ENCODE data around the gene TUFT1. TPM values are rescaled to one million over a fixed set of nuclear protein-coding genes. Genes with fewer than 3 reads are reported as not detected.
"Not testable (repeated sequence)": the region's sequence is repeated elsewhere in the genome, so short reads cannot be mapped to it uniquely, and the experiment has no call there.

Gene TUFT1
- total RNA-seq, 1 donor from 2014 or later: 1.6 TPM

GRCh38 chr1:151574575-151575529 lies 34.7 kb downstream of the TUFT1 start:
- intact Hi-C loops (cut with micrococcal nuclease): no loop called here

- intact Hi-C loops (cut with micrococcal nuclease): no loop called here
These were observed 37.1 kb downstream of the TUFT1 start for GRCh38 chr1:151577173-151577572.

DNA sequence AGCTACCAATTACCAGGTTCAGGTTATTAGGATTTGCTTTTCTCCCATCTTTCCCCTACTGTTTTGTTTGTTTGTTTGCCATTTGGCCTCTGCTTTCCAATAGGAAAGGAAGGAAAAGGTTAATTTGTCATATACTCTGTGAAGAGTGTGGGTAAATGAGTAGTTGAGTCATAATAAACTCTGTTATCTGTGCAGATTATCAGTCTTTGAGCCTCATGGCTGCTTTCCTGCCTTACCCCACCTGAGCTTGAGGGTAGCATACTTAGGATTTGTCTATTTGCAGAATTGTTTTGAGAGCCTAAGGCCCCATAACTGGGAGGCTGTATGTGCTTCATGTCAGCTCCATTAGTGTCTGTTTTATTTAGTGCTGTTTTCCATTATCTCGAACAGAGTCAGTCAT lies 38.8 kb downstream of the TUFT1 start:
- intact Hi-C loops (cut with micrococcal nuclease): no loop called here

DNA sequence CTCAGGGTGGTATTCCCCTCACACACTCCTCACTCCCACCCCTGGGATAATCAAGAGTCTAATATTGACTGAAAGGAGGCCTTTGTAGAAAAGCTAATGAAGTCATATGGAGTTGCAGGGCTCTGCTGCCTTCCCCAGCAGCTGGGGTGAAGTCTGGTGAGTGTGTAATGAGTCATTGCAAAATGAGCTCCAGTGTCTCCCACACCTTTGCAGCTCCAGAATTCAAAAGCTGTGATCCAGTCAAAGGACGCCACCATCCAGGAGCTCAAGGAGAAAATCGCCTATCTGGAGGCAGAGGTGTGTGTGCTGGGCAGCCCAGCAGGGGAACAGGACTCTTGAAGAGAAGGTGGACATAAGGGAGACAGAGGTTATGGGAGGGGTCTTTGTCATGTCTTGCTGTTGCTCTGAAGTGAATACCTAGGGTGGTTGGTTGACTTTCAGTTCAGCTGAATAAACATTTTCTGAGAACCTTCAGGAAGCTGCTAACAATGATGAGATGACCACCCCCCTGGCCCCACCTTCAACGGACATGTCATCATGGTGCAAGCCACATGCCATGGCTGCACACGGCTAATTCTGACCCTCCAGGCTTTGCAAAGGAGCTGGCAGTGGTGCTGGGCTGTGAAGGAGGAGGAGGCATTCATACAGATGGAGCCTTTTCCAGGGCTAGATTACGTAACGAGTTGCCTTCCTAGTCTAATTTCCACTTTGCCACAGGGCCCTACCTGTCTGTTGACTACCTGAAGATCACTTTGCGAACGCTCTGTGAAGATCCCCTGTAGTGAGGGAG lies 39.5 kb downstream of the TUFT1 start:
- intact Hi-C loops (cut with micrococcal nuclease): no loop called here

DNA sequence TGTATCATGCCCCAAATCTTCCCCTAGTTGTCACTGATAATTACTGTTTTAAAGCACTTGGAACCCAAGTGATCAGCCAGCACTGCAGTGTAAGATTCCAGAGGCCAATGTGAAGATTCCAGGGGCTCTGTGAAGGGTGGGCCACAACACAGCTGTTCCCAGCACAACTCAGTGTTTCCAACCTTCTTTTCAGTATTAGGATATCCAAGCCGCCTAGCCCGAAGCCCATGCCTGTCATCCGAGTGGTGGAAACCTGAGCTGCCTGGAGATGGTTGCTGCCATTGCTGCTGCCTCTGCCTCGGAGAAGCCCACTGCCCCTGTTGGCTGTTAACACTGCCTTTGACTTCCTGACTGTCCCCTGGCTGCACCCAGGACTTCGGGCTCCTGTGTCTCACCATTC lies 41.3 kb downstream of the TUFT1 start:
- intact Hi-C loops (cut with micrococcal nuclease): no loop called here

DNA sequence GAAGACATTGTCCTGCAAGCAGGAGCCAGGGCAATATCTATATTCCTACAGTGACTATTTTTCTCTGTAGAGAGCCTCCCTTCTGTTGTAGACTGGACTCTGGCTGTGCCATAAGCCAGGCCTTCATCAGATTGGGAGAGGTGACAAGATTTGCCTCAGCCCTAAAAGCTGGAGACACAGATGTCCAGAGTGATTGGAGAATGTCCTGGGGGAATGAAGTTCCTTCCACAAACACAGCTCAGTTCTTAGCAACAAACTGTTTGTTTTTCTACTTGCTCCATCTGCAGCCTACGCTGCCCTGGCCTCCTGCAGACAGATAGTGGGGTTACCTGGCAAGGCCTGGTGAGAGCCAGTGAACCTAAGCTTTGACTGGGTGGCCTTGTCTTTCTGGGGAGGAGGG lies 41.8 kb downstream of the TUFT1 start:
- intact Hi-C loops (cut with micrococcal nuclease): no loop called here

DNA sequence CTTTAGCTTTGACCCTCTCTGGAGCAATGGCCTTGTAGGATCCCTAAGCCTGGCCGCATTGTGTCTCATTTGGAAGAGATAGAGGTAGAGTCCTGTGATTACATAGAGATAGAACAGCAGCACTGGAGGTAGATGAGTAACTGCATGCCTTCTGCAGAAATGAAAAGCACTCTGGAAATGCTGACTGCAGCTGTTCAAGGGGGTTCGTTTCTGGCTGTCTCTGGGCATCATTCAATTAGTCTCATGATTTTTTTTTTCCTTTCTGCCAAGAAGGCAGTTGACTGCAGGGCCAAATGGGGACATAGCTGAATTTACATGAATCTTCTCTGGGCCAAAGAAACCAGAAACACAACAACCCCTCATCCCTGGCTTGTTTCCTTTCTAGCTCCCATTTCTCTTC lies 43.7 kb downstream of the TUFT1 start:
- intact Hi-C loops (cut with micrococcal nuclease): no loop called here

DNA sequence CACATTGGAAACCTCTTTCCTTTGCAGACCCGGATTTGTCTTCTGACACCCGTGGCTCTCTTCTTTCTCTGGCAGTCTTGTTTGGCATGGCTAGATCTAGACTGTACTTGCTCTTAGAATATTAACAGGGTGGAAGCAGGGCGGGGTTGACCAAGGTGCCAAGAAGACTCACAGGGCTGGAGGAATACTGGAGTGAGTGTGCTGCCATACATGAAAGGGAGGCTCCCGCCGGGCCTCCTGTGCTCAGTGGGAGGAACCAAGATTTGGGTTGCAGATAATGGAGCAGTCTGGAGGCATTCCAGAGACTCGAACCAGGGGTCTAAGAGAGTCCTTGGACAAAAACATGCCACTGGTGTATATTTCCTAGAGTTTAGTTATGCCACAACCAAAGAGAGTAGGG lies 44.2 kb downstream of the TUFT1 start:
- intact Hi-C loops (cut with micrococcal nuclease): no loop called here

GRCh38 chr1:151584780-151585179 lies 44.7 kb downstream of the TUFT1 start:
- intact Hi-C loops (cut with micrococcal nuclease): no loop called here

DNA sequence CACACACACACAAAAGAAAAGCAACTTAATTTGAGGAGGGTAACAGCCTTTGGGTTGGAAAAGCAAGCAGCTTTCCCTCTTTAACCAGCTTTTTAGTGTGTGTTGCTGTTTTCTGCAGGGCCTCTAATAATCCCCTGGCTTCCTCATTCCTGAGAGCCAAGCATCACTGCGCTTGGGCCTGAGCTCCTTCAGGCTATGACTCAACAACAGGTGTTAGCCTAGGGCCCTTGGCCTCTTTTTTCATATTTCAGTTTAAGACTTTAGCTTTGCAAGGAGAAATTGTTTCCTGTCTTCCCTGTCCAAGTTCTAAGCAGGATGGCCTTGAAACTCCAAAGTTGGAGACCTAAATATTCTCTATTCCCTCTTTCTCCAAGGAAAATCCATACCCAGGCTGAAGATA lies 45.5 kb downstream of the TUFT1 start:
- intact Hi-C loops (cut with micrococcal nuclease): no loop called here

DNA sequence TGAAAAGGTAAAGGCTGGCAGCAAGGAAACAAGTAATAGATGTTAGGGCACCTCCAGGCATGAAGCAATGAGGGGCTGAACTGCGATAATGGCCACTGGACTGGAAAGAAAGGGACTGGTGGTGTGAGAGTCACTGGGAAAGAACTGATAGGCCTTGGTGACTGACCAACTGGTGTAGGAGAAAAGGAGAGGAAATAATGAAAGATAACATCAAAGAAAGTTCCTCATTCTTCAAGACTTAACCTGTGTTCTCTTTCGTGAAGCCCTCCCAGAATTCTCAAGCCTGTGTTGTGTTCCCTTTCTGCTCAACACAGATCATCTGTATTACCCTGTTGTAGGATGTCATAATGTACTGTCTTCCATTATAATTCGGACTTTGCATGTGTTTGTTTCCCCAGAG lies 50.9 kb downstream of the TUFT1 start:
- intact Hi-C loops (cut with micrococcal nuclease): loop anchor here (5.0 kb wide), 2 partner anchors 131 to 149 kb away; partner anchors contain the start of gene RIIAD1

DNA sequence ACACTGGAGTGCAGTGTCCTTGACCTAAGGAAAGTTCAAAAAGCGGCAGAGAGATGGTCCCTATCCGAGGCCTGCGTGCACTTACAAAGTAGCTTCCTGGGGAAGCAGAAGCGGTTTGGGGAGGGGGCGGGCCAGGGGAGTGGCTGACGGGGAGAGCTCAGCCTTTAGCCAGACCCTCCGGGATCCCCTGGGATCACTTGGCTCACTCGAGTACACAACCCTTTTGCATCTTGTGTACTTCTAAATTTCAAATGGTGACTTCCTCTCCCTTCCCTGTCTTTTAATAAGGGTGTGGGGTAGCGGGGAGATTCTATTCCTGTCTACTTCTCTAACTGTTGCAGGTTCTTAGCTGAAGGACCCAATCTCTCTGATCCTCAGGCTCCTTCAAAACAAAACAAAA lies 53.6 kb downstream of the TUFT1 start:
- intact Hi-C loops (cut with micrococcal nuclease): loop anchor here (1.0 to 5.0 kb wide), 4 partner anchors 129 to 243 kb away; partner anchors contain the start of gene RIIAD1

DNA sequence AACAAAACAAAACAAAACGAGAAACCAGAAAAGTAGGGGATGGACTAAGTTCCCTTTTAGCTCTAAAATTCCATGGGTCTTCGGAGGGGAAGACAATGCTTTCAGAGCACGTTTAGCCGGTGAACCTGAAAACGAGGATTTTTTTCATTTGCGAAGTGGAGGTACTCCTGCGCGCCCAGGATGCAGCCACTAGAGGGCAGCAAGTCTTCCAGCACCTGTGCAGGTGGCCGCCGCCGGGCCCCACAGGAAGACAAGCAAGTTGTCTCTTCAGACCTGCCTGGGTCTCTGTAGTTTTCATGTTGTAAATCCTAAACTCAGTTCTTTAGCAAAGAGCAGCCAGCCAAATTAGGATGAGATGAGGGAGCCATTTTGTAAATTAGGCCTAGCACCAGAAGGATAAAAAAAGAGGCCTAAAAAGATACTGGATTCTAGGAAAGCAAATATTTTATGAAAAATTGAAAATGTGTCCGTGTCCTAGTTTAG lies 54.1 kb downstream of the TUFT1 start:
- intact Hi-C loops (cut with micrococcal nuclease): loop anchor here (1.0 to 5.0 kb wide), 4 partner anchors 128 to 242 kb away; partner anchors contain the start of gene RIIAD1

DNA sequence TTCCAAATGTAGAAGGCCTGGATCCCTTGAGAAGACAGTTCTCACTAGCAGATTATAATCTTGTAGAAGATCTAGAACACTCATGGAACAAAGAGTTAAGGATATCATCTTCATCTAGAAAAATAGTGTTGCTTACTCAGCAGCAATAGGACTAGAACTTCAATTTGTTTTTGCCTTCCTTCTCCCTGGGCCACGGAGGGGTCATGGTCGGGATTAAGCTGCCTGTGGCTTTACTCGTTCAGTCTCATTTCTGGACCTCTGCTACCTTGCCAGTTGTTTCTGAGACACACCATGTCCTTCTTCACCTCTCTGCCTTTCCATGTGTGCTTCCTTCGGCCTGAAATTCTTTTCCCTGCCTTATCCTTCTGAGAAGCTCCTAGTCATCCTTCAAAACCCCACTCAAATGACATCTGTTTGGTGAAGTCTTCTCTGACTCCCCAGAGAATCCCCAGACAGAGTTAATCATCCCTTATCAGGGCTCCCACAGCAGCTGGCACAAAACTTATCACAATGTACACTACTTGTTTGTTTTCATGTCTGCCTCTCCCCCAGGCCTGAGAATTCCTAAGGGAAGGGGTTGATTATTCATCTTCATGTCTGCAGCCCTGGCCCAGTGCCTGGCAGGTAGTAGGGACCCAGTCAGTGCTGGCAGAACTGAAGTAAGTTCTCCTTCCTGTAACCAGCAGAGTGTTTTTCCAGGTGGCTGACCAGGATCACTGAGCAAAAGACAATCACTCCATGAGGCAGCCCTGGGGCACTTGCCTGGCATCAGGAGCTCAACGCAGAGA lies 56.3 kb downstream of the TUFT1 start:
- intact Hi-C loops (cut with micrococcal nuclease): no loop called here

GRCh38 chr1:151602550-151602949 lies 62.4 kb downstream of the TUFT1 start:
- intact Hi-C loops (cut with micrococcal nuclease): not testable (repeated sequence)

DNA sequence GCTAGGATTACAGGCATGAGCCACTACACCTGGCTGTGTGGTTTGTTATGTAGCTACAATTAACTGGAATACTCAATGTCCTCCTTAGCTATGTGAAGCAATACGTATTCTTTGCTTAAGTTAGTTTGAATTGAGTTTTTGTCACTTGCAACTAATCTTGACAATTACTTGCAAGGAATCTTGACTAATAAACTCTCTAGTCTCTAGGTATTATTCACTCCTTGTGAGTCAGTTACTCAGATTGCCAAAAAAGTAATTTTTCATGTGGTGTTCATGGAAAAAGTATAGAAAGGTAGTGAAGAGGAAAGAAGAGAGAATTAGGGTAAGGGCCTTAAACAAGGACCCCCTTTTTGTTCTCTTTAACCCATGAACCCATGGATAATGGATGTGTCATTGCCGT lies 64.2 kb downstream of the TUFT1 start:
- intact Hi-C loops (cut with micrococcal nuclease): no loop called here

DNA sequence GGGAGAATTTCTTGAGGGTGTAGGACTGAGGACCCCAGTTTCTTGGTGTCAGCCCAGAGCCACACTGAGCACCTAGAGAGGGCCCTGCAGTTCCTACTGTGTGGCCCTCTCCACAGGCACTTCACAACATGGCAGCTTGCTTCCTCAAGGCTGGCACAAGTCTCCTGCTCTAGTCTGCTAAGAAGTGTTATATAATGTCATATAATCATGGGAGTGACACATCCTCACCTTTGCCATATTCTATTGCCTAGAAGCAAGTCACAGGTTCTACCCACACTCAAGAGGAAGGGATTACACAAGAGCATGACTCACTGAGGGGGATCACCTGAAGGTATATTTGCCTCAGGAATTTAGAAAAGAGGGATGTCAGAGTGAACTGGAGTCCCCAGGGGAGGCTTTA lies 66.3 kb downstream of the TUFT1 start:
- intact Hi-C loops (cut with micrococcal nuclease): no loop called here

DNA sequence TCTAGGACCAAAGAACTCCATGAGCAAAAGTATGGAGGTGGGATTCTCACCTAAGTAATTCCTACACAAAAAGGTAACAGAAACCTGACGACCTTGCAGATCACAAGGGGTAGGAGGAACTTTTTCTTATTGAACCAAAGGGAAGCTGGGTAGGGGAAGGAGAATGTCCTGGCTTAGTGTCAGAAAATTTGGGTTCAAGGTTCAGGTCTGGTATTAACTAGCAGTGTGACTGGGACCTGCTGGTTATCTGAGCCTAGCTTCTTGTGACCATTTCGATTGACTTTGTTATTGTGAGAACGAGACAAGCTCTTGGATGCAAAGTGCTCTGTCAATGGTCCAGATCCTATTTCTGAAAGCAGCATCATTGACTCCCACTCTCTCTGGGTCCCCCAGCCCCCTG lies 66.7 kb downstream of the TUFT1 start:
- intact Hi-C loops (cut with micrococcal nuclease): no loop called here

DNA sequence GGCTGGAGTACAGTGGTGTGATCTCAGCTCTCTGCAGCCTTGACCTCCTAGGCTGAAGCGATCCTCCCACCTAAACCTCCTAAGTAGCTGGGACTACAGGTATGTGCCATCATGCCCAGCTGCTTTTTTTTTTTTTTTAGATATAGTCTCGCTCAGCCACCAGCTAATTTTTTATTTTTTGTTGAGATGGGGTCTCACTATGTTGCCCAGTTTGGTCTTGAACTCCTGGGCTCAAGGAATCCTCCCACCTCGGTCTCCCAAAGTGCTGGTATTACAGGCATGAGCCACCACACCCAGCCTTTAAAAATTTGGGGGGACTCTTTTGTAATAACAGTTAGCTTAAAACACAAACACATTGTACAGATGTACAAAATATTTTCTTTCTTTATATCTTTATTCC lies 70.0 kb downstream of the TUFT1 start:
- intact Hi-C loops (cut with micrococcal nuclease): loop anchor here (2.0 kb wide), 1 partner anchor 153 kb away; the partner anchor contains the start of gene MRPL9

- intact Hi-C loops (cut with micrococcal nuclease): loop anchor here (1.0 to 2.0 kb wide), 2 partner anchors 151 to 179 kb away; partner anchors contain the start of genes MRPL9 and TDRKH
These were observed 71.2 kb downstream of the TUFT1 start for GRCh38 chr1:151611288-151611790.

Data from T-helper 2 cell treated with Interferon-gamma antibody and Interleukin-4, amounts not matched to agents 100 ng/mL and 5 ng/mL, for 36 hours (primary cell).